ENCODE results near the gene SHKBP1.

Gene SHKBP1

DNA sequence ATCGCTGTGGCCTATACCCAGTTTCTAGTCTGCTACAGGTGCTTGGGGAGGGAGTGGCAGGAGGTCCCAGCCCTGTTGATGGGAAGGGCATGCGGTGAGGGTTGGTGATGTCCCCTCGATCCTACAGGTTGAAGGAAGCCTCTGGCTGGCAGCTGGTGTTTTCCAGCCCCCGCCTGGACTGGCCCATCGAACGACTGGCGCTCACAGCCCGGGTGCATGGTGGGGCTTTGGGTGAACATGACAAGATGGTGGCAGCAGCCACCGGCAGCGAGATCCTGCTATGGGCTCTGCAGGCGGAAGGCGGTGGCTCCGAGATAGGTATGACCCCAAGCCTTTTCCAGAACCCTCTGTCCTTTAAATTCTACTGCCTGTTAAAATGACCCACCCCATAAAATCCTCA is 3.9 kb downstream of the SHKBP1 start:
- no peak for ATAC-seq
- TF ChIP-seq TCF4 (CRISPR knock-in tag; IDR thresholded peaks at IDR 0.05; ENCODE audit: borderline replicate concordance), result no peak
- TF ChIP-seq, protein P1, sequence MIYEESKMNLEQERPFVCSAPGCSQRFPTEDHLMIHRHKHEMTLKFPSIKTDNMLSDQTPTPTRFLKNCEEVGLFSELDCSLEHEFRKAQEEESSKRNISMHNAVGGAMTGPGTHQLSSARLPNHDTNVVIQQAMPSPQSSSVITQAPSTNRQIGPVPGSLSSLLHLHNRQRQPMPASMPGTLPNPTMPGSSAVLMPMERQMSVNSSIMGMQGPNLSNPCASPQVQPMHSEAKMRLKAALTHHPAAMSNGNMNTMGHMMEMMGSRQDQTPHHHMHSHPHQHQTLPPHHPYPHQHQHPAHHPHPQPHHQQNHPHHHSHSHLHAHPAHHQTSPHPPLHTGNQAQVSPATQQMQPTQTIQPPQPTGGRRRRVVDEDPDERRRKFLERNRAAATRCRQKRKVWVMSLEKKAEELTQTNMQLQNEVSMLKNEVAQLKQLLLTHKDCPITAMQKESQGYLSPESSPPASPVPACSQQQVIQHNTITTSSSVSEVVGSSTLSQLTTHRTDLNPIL (CRISPR knock-in tag; IDR thresholded peaks at IDR 0.05; ENCODE audit: low read depth), result no peak
- TF ChIP-seq ZFP30 (CRISPR knock-in tag; IDR thresholded peaks at IDR 0.05), result no peak
- no peak for TF ChIP-seq ISL1 (CRISPR knock-in tag; IDR thresholded peaks at IDR 0.05)
- no peak for TF ChIP-seq POU6F1 (CRISPR knock-in tag; IDR thresholded peaks at IDR 0.05; ENCODE audit: borderline replicate concordance, low read depth)
- no peak for TF ChIP-seq ZNF565 (CRISPR knock-in tag; conservative IDR thresholded peaks at IDR 0.05; ENCODE audit: low read depth)
- no peak for TF ChIP-seq TSHZ2 (CRISPR knock-in tag; IDR thresholded peaks at IDR 0.05)
- TF ChIP-seq, protein P2, sequence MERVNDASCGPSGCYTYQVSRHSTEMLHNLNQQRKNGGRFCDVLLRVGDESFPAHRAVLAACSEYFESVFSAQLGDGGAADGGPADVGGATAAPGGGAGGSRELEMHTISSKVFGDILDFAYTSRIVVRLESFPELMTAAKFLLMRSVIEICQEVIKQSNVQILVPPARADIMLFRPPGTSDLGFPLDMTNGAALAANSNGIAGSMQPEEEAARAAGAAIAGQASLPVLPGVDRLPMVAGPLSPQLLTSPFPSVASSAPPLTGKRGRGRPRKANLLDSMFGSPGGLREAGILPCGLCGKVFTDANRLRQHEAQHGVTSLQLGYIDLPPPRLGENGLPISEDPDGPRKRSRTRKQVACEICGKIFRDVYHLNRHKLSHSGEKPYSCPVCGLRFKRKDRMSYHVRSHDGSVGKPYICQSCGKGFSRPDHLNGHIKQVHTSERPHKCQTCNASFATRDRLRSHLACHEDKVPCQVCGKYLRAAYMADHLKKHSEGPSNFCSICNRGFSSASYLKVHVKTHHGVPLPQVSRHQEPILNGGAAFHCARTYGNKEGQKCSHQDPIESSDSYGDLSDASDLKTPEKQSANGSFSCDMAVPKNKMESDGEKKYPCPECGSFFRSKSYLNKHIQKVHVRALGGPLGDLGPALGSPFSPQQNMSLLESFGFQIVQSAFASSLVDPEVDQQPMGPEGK (CRISPR knock-in tag; IDR thresholded peaks at IDR 0.05; ENCODE audit: borderline replicate concordance), result no peak
- no peak for TF ChIP-seq GLIS3 (CRISPR knock-in tag; IDR thresholded peaks at IDR 0.05)
- TF ChIP-seq ZFP3 (CRISPR knock-in tag; IDR thresholded peaks at IDR 0.05), result no peak
- no peak for TF ChIP-seq SNAI2 (CRISPR knock-in tag; IDR thresholded peaks at IDR 0.05)
- TF ChIP-seq PPARA (CRISPR knock-in tag; IDR thresholded peaks at IDR 0.05; ENCODE audit: borderline replicate concordance), result no peak
- no peak for TF ChIP-seq ZNF70 (CRISPR knock-in tag; IDR thresholded peaks at IDR 0.05)
- TF ChIP-seq ESRRG (CRISPR knock-in tag; IDR thresholded peaks at IDR 0.05), result no peak
- TF ChIP-seq ARNTL (CRISPR knock-in tag; IDR thresholded peaks at IDR 0.05; ENCODE audit: borderline replicate concordance, low read depth), result no peak
- TF ChIP-seq RARB (CRISPR knock-in tag; IDR thresholded peaks at IDR 0.05), result no peak
- no peak for TF ChIP-seq OSR1 (CRISPR knock-in tag; IDR thresholded peaks at IDR 0.05)
- no peak for TF ChIP-seq ZNF8 (CRISPR knock-in tag; IDR thresholded peaks at IDR 0.05)
- TF ChIP-seq, protein P3, sequence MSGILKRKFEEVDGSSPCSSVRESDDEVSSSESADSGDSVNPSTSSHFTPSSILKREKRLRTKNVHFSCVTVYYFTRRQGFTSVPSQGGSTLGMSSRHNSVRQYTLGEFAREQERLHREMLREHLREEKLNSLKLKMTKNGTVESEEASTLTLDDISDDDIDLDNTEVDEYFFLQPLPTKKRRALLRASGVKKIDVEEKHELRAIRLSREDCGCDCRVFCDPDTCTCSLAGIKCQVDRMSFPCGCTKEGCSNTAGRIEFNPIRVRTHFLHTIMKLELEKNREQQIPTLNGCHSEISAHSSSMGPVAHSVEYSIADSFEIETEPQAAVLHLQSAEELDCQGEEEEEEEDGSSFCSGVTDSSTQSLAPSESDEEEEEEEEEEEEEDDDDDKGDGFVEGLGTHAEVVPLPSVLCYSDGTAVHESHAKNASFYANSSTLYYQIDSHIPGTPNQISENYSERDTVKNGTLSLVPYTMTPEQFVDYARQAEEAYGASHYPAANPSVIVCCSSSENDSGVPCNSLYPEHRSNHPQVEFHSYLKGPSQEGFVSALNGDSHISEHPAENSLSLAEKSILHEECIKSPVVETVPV (CRISPR knock-in tag; IDR thresholded peaks at IDR 0.05), result no peak

GRCh38 chr19:40581531-40581930 is 4.9 kb downstream of the SHKBP1 start:
- ATAC-seq, result no peak
- TF ChIP-seq TOX (CRISPR knock-in tag; IDR thresholded peaks at IDR 0.05; ENCODE audit: borderline replicate concordance), result no peak
- no peak for TF ChIP-seq ZFP30 (CRISPR knock-in tag; IDR thresholded peaks at IDR 0.05)

- TF ChIP-seq ESRRG (CRISPR knock-in tag; IDR thresholded peaks at IDR 0.05) (no peak), RARB (CRISPR knock-in tag; IDR thresholded peaks at IDR 0.05) (no peak)
- ATAC-seq, result no peak
These were observed 5.8 kb downstream of the SHKBP1 start for GRCh38 chr19:40582467-40582866.

DNA sequence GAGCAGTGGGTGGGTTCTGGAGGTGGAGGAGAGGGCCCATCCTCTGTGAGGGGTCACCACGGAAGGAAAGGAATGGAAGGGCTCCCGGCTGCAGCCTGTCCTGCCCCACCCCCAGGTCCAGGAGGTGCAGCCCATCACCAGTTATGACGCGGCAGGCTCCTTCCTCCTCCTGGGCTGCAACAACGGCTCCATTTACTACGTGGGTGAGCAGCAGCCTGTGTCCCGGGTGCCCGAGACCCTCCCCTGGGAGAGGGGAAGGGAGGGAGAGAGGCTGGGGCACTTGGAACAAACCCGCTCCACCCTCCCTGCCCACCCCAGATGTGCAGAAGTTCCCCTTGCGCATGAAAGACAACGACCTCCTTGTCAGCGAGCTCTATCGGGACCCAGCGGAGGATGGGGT is 6.6 kb downstream of the SHKBP1 start:
- ATAC-seq, result no peak
- TF ChIP-seq ZNF8 (CRISPR knock-in tag; IDR thresholded peaks at IDR 0.05), result no peak
- TF ChIP-seq OSR1 (CRISPR knock-in tag; IDR thresholded peaks at IDR 0.05), result no peak
- no peak for TF ChIP-seq POU6F1 (CRISPR knock-in tag; IDR thresholded peaks at IDR 0.05; ENCODE audit: borderline replicate concordance, low read depth)
- no peak for TF ChIP-seq ZNF70 (CRISPR knock-in tag; IDR thresholded peaks at IDR 0.05)
- TF ChIP-seq ZC3H10 (CRISPR knock-in tag; IDR thresholded peaks at IDR 0.05), result no peak
- no peak for TF ChIP-seq BACH2 (CRISPR knock-in tag; IDR thresholded peaks at IDR 0.05; ENCODE audit: borderline replicate concordance)
- no peak for TF ChIP-seq ZFP30 (CRISPR knock-in tag; IDR thresholded peaks at IDR 0.05)
- no peak for TF ChIP-seq CSDC2 (CRISPR knock-in tag; IDR thresholded peaks at IDR 0.05)
- no peak for TF ChIP-seq ISL1 (CRISPR knock-in tag; IDR thresholded peaks at IDR 0.05)
- TF ChIP-seq GLIS3 (CRISPR knock-in tag; IDR thresholded peaks at IDR 0.05), result no peak
- TF ChIP-seq, protein P3 (CRISPR knock-in tag; IDR thresholded peaks at IDR 0.05), result no peak
- no peak for TF ChIP-seq ESRRG (CRISPR knock-in tag; IDR thresholded peaks at IDR 0.05)
- TF ChIP-seq TOX (CRISPR knock-in tag; IDR thresholded peaks at IDR 0.05; ENCODE audit: borderline replicate concordance), result no peak
- no peak for TF ChIP-seq TCF4 (CRISPR knock-in tag; IDR thresholded peaks at IDR 0.05; ENCODE audit: borderline replicate concordance)
- no peak for TF ChIP-seq RARB (CRISPR knock-in tag; IDR thresholded peaks at IDR 0.05)
- TF ChIP-seq PPARA (CRISPR knock-in tag; IDR thresholded peaks at IDR 0.05; ENCODE audit: borderline replicate concordance), result no peak

All from SK-N-SH treated with all-trans-retinoic acid at 6 μM for 48 hours (cell line).